Measurements from ENCODE around the gene CS.

Gene CS

GRCh38 chr12:56258820-56259183 is 41.3 kb downstream of the CS start:
- peak overlapping the region; percentile 100 for H3K4me2 ChIP-seq (ENCODE audit: low read length)
- H3K79me2 ChIP-seq (ENCODE audit: control insufficient read depth, low read length), result peaks cover 25% of the 10 kb centered on the region
- no peaks in the 10 kb centered on the region for H3K27me3 ChIP-seq (ENCODE audit: control insufficient read depth, low read length)
- H4K20me1 ChIP-seq (ENCODE audit: control insufficient read depth, insufficient read depth, low read depth, low read length), result no peaks in the 10 kb centered on the region
- no peaks in the 10 kb centered on the region for H3K9me3 ChIP-seq (ENCODE audit: control insufficient read depth, insufficient read depth, low read length)
- peaks cover 33% of the 10 kb centered on the region for H3K36me3 ChIP-seq (ENCODE audit: control insufficient read depth, low read length)
- peak overlapping the region; percentile 20; the same call in 1 of the 2 replicates for H3K27ac ChIP-seq (ENCODE audit: low read depth, low read length)
- H3K9me2 ChIP-seq (replicated peaks; ENCODE audit: control insufficient read depth, low read length), result no peaks in the 10 kb centered on the region
- peak overlapping the region; percentile 100 for H3K4me3 ChIP-seq (ENCODE audit: low read length)
- H3K4me1 ChIP-seq (ENCODE audit: control insufficient read depth, low read length), result peaks cover 20% of the 10 kb centered on the region
- no peak for TF ChIP-seq EZH2phosphoT487 (IDR thresholded peaks at IDR 0.05; ENCODE audit: borderline replicate concordance, low read length)
- no peak for TF ChIP-seq CTCF (IDR thresholded peaks at IDR 0.05; ENCODE audit: low read depth, low read length, poor library complexity, severe bottlenecking)
- peaks cover 3% of the 10 kb centered on the region for H3F3A ChIP-seq (ENCODE audit: control insufficient read depth, insufficient read depth)

GRCh38 chr12:56258068-56258819 is 41.9 kb downstream of the CS start, which contains the start of gene ANKRD52:
TSS of gene ANKRD52 (minus strand) at chr12:56258384. CDS start at chr12:56258269, 115 bp downstream.
- Histone ChIP-seq H3F3A (ENCODE audit: control insufficient read depth, insufficient read depth) (peaks cover 3% of the 10 kb centered on the region), H3K4me3 (ENCODE audit: low read length) (peak within 1 kb of the TSS; percentile 100), H3K36me3 (ENCODE audit: control insufficient read depth, low read length) (peaks cover 39% of the 10 kb centered on the region), H3K9me3 (ENCODE audit: control insufficient read depth, insufficient read depth, low read length) (no peaks in the 10 kb centered on the region), H4K20me1 (ENCODE audit: control insufficient read depth, insufficient read depth, low read depth, low read length) (no peaks in the 10 kb centered on the region), H3K79me2 (ENCODE audit: control insufficient read depth, low read length) (peaks cover 25% of the 10 kb centered on the region), H3K9me2 (replicated peaks; ENCODE audit: control insufficient read depth, low read length) (no peaks in the 10 kb centered on the region), H3K4me2 (ENCODE audit: low read length) (peak within 1 kb of the TSS; percentile 100), H3K27me3 (ENCODE audit: control insufficient read depth, low read length) (no peaks in the 10 kb centered on the region), H3K27ac (ENCODE audit: low read depth, low read length) (peak within 1 kb of the TSS; percentile 50), H3K4me1 (ENCODE audit: control insufficient read depth, low read length) (peaks cover 20% of the 10 kb centered on the region)
- peak; percentile 66 for TF ChIP-seq CTCF (IDR thresholded peaks at IDR 0.05; ENCODE audit: low read depth, low read length, poor library complexity, severe bottlenecking)
- TF ChIP-seq EZH2phosphoT487 (IDR thresholded peaks at IDR 0.05; ENCODE audit: borderline replicate concordance, low read length), result no peak

DNA sequence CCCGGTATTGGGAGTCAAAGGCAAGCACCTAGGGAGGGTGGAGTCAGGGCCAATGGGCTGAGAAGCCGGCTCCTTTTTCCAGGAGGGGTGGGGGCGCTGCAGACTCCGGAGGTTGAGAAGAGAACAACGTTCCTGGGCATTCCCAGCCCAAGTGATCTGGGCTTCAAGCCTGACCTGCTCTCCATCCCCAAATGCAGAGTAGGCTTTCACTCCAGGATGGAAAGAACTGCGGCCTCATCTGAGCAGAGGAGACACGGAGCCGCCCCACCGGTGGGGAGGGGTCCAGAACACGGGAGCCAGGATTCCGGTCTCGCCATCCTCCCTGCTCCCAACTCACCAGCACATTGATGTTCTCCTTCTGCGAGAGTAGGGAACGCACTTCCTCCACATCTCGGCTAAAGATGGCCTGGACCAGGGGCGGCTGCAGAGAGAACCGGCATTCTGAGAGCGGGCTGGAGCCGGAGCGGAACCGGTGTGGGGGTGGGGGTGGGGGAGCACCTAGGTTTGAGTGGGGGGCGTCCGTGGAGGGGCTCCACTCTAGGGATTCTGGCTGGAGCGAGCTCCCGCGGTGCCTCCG is 42.6 kb downstream of the CS start:
- H3K36me3 ChIP-seq (ENCODE audit: control insufficient read depth, low read length), result peaks cover 45% of the 10 kb centered on the region
- H3F3A ChIP-seq (ENCODE audit: control insufficient read depth, insufficient read depth), result peaks cover 3% of the 10 kb centered on the region
- H3K4me1 ChIP-seq (ENCODE audit: control insufficient read depth, low read length), result peaks cover 20% of the 10 kb centered on the region
- no peaks in the 10 kb centered on the region for H3K9me3 ChIP-seq (ENCODE audit: control insufficient read depth, insufficient read depth, low read length)
- H3K27ac ChIP-seq (ENCODE audit: low read depth, low read length), result peak overlapping the region; percentile 50
- H3K4me2 ChIP-seq (ENCODE audit: low read length), result peak overlapping the region; percentile 100
- no peaks in the 10 kb centered on the region for H3K9me2 ChIP-seq (replicated peaks; ENCODE audit: control insufficient read depth, low read length)
- H3K4me3 ChIP-seq (ENCODE audit: low read length), result peak overlapping the region; percentile 100
- no peaks in the 10 kb centered on the region for H4K20me1 ChIP-seq (ENCODE audit: control insufficient read depth, insufficient read depth, low read depth, low read length)
- H3K79me2 ChIP-seq (ENCODE audit: control insufficient read depth, low read length), result peaks cover 25% of the 10 kb centered on the region
- TF ChIP-seq EZH2phosphoT487 (IDR thresholded peaks at IDR 0.05; ENCODE audit: borderline replicate concordance, low read length), result no peak
- TF ChIP-seq CTCF (IDR thresholded peaks at IDR 0.05; ENCODE audit: low read depth, low read length, poor library complexity, severe bottlenecking), result peak; percentile 46
- no peaks in the 10 kb centered on the region for H3K27me3 ChIP-seq (ENCODE audit: control insufficient read depth, low read length)
